Measurements from ENCODE around the gene SORL1. TPM values are rescaled to one million over a fixed set of nuclear protein-coding genes. Genes with fewer than 3 reads are reported as not detected.

SORL1 gene
- total RNA-seq, 1 experiment from 2014 or later: 49.8 TPM

- DNase-seq (ENCODE audit: low spot score): no peak
These were observed 135.1 kb downstream of the SORL1 start for GRCh38 chr11:121587182-121587581.

- no peak for DNase-seq (ENCODE audit: low spot score)
These were observed 136.6 kb downstream of the SORL1 start for GRCh38 chr11:121588747-121589146.

- DNase-seq (ENCODE audit: low spot score): no peak
These were observed 137.9 kb downstream of the SORL1 start for GRCh38 chr11:121589946-121590537.

GRCh38 chr11:121590772-121591404 lies 138.8 kb downstream of the SORL1 start:
- no peak for DNase-seq (ENCODE audit: low spot score)

- peak; percentile 94 for DNase-seq (ENCODE audit: low spot score)
These were observed 139.4 kb downstream of the SORL1 start for GRCh38 chr11:121591405-121592033.

- no peak for DNase-seq (ENCODE audit: low spot score)
These were observed 140.6 kb downstream of the SORL1 start for GRCh38 chr11:121592708-121593107.

GRCh38 chr11:121595717-121596161 lies 143.6 kb downstream of the SORL1 start:
- no peak for DNase-seq (ENCODE audit: low spot score)

GRCh38 chr11:121596195-121597155 lies 144.4 kb downstream of the SORL1 start:
- no peak for DNase-seq (ENCODE audit: low spot score)

- no peak for DNase-seq (ENCODE audit: low spot score)
These were observed 151.2 kb downstream of the SORL1 start for GRCh38 chr11:121603316-121603715.

GRCh38 chr11:121604152-121604551 lies 152.0 kb downstream of the SORL1 start:
- no peak for DNase-seq (ENCODE audit: low spot score)

- no peak for DNase-seq (ENCODE audit: low spot score)
These were observed 154.2 kb downstream of the SORL1 start for GRCh38 chr11:121606354-121606753.

GRCh38 chr11:121607341-121607740 lies 155.2 kb downstream of the SORL1 start:
- DNase-seq (ENCODE audit: low spot score): no peak

GRCh38 chr11:121608545-121609098 lies 156.5 kb downstream of the SORL1 start:
- DNase-seq (ENCODE audit: low spot score): no peak

- DNase-seq (ENCODE audit: low spot score): no peak
These were observed 158.6 kb downstream of the SORL1 start for GRCh38 chr11:121610706-121611105.

GRCh38 chr11:121611242-121611641 lies 159.1 kb downstream of the SORL1 start:
- DNase-seq (ENCODE audit: low spot score): no peak

GRCh38 chr11:121613724-121614123 lies 161.6 kb downstream of the SORL1 start:
- no peak for DNase-seq (ENCODE audit: low spot score)

- DNase-seq (ENCODE audit: low spot score): no peak
These were observed 162.6 kb downstream of the SORL1 start for GRCh38 chr11:121614636-121615240.

- DNase-seq (ENCODE audit: low spot score): no peak
These were observed 163.4 kb downstream of the SORL1 start for GRCh38 chr11:121615501-121615900.

- no peak for DNase-seq (ENCODE audit: low spot score)
These were observed 166.4 kb downstream of the SORL1 start for GRCh38 chr11:121618516-121618915.

GRCh38 chr11:121625777-121626506 lies 173.8 kb downstream of the SORL1 start:
- DNase-seq (ENCODE audit: low spot score): no peak
